Liver (tissue), 3 donors: ENCODE measurements around the gene RAB5B.

ENCODE experiments used
- ATF3 ChIP-seq: IDR thresholded peaks from 2 replicates; pipeline ENCODE4 v1.6.1; 2016; ENCODE audit warnings: antibody characterized with exemption
- CTCF ChIP-seq: fragments of 150-350 bp; IDR thresholded peaks from 2 replicates; pipeline ENCODE4 v1.5.1; 2017; ENCODE audit warnings: improper control_type of control experiment, low read depth, low read length; ENCODE audit not compliant: missing input control
- JUND ChIP-seq, 2 donors: IDR thresholded peaks; 2 replicates each; pipeline ENCODE4 v1.6.1; 2016; ENCODE audit warnings: antibody characterized with exemption in 2 of 2
- TAF1 ChIP-seq: conservative IDR thresholded peaks from 2 replicates; pipeline ENCODE4 v1.6.1; 2016; ENCODE audit warnings: antibody characterized with exemption, mild to moderate bottlenecking
- donor health status: healthy.
- donor health status: healthy.

- TF ChIP-seq ATF3: no peak
- TF ChIP-seq CTCF: no peak
- TF ChIP-seq TAF1: no peak
- TF ChIP-seq JUND (IDR thresholded peaks at IDR 0.05): no peak
These were observed 4.5 kb downstream of the RAB5B start for GRCh38 chr12:55978393-55978792.
